ENCODE data around the gene FAM168B.
A peak's percentile ranks its signal among the peaks of the same experiment; 100 is the strongest.
"Not testable (repeated sequence)": the region's sequence is repeated elsewhere in the genome, so short reads cannot be mapped to it uniquely, and the experiment has no call there.

The FAM168B gene

GRCh38 chr2:131093006-131093695 is at the start of gene FAM168B:
Gene FAM168B, minus strand, starts transcription at chr2:131093460. Its CDS starts 10,814 bp downstream, at chr2:131082646.
- peak; percentile 60 for DNase-seq

- DNase-seq: no peak
These were observed 49.6 kb upstream of the FAM168B start for GRCh38 chr2:131142849-131143248.

GRCh38 chr2:131140581-131140980 is 47.3 kb upstream of the FAM168B start:
- DNase-seq: no peak

- DNase-seq: no peak
These were observed 39.5 kb upstream of the FAM168B start for GRCh38 chr2:131132729-131133128.

DNA sequence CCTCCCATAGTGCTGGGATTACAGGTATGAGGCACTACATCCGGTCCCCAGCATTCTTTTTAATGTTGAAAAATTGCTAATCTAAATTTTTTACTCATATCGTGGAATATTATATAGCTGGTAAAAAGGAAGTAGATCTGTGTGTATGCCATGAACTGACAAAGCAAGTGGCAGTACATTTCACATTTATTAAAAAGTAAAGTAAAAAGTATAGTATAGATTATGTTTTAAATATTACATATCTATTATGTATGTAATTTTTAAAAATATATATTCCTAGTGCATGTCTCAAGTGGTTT is 37.0 kb upstream of the FAM168B start:
- DNase-seq: no peak

- no peak for DNase-seq
These were observed 34.7 kb upstream of the FAM168B start for GRCh38 chr2:131127981-131128380.

- DNase-seq: no peak
These were observed 33.8 kb upstream of the FAM168B start for GRCh38 chr2:131127076-131127475.

DNA sequence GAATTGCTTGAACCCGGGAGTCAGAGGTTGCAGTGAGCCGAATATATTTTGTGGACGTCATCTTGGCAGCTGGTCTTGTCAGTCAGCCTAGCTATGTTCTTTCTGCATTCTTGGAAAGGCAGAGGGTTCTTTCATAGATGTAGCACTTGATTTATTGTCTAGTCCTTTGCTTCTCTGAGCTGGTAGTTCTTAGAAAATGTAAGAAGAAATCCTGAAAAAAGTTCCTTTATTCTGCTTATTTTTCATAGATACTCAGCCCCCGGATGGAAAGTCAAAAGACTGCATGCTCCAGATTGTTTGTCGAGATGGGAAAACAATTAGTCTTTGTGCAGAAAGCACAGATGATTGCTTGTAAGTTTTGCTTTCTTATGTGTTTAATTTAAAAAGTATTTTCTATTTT is 33.2 kb upstream of the FAM168B start:
- DNase-seq: no peak

GRCh38 chr2:131125195-131125757 is 32.0 kb upstream of the FAM168B start:
- DNase-seq: no peak

- no peak for DNase-seq
These were observed 29.9 kb upstream of the FAM168B start for GRCh38 chr2:131123192-131123591.

DNA sequence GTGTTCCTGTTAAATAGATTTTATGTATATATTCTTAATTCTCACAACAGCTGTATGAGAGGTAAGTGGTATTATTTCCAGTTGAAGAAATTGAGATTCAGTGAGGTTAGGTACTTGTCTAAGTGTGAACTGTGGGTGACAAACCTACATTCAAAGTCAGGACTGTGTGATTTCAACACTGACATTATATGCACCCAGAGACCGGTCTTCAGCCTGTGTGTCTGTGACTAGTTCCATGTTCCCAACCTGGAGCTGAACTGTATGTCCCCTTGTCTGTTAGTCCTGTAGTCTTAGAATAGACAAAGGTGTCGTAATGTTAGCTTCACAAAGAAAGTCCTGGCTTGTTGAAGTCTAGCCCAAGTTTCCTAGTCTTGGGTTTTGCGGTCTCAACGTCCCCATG is 29.2 kb upstream of the FAM168B start:
- no peak for DNase-seq

DNA sequence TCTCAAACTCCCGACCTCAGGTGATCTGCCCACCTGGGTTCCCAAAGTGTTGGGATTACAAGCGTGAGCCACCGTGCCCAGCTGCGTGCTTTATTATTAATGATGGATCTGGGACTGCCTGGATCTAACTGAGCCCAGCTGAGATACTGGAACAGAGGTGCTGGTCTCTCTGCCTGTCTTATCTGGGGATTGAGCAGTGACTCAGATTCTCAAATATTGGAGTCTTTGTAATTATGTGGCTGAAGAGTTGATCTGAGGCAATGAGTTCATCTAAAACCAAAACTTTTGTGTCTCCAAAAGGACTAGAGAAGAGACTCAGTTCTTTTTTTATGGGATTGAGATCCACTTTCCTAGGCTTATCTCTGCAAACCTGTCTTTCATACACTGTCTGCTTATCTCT is 28.2 kb upstream of the FAM168B start:
- no peak for DNase-seq

DNA sequence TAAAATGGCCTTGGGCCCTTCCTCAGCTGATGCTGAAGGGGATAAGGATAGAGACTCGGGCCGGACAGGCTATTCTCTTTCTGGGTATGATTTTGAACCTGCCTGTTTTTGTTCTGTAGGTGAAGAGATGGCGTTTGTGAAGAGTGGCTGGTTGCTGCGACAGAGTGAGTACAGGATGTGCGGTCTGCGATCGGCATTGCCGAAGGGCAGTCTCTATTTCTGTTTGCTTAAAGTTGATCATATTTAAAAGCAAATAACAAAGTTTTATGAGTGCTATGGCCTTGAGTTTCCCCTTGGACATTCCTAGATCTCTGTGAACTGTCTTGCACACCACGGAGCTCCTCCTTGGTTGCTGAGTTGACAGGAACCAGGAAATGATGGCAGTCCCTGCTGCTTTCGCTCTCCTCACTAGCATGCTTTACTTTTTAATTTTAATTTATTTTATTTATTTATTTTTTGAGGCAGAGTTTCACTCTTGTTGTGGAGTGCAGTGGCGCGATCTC is 27.6 kb upstream of the FAM168B start:
- no peak for DNase-seq

GRCh38 chr2:131115752-131116151 is 22.5 kb upstream of the FAM168B start:
- DNase-seq: no peak

- not testable (repeated sequence) for DNase-seq
These were observed 21.7 kb upstream of the FAM168B start for GRCh38 chr2:131114950-131115349.

GRCh38 chr2:131113566-131114227 is 20.4 kb upstream of the FAM168B start:
- no peak for DNase-seq

DNA sequence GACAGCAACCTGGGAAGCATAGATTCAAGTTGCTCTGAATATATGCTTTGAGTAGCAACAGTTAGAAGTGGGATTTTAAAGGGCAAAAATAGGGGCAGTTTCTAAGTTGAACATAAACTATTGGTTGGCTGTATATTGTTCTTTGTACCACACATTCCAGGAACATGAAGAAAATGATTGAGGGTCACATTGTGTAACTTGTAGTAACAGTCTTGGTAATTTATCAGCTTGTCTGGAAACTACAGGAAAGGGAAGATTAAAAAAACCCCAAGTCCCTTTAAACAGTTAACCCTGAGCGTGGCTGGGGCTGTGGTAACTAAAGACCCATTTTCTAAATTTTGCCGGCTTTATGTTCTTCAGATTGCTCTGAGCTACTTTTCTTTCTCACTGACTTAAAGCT is 19.3 kb upstream of the FAM168B start:
- DNase-seq: no peak

GRCh38 chr2:131105950-131106801 is 12.9 kb upstream of the FAM168B start:
- DNase-seq: no peak

DNA sequence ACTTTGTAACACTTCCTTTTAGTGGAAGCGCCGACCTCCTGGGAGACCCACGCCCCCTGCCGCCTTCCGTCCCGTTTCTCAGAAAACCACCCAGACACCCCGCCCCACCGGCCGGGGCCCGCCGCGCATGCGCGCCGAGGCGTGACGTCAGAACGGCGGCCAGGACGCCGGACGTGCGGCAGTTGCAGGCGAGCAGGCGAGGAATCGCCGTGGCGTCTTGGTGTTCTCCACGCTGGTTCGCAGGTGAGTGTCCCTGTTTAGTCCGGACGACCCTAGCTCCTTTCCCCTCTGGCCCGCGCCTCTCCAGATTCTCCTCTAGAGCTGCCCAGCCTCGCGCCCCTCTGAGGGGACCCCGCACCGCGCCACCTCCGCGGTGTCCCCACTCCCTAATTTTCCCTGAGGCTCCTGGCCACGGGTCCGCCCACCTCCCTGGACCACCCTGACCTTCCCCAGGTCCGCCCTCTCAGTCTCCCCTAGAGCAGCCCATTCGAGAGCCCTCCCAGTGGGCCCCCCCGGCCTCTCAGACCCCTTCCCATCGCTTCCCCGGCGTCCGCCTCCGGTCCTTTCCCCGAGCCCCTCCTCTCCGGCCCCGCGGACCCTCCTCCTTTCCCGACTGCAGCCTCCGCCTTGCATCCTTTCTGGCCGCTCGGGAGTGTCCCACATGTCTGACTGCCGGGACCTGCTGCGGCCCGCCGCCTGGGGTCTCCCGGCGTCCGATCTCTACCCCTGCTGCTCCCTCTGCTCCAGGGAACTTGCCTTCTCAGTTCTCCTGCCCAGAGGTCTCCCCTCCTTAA is 12.1 kb upstream of the FAM168B start, which contains the start of gene PLEKHB2:
Gene PLEKHB2 (plus strand): TSS at position 181 of the 794 bp plus-strand sequence. CDS start 15,606 bp downstream, outside the sequence.
- peak; percentile 81 for DNase-seq

DNA sequence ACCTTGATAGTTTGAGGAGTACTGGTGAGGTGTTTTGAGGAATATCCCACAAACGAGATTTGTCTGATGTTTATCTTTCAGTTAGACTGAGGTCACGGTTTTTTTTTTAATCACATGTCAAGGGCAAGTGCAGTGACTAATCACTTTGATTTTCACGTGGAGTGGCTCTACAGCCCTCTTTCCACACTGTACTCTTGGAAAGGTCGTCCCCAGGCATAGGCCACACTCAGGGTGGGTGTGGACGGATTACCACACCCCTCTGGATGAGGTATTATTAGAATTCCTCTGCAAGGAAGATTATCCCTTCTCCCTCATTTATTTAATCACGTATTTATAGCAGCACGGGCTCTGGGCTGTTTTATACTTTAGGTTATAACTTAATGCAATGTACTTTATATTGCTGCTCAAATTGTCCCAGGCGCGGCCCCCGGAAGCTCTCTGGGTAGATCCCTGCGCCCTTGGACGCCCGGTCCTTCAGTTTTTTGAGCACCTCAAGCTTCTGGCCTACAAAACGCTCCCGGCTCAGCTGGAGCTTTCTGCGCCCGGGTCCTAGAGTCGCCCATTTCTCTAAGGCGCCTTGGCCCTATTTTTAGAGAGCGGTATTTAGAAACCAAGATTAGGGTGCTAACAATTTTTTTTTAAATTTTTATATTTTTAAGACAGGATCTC is 11.4 kb upstream of the FAM168B start:
- DNase-seq: peak; percentile 81

DNA sequence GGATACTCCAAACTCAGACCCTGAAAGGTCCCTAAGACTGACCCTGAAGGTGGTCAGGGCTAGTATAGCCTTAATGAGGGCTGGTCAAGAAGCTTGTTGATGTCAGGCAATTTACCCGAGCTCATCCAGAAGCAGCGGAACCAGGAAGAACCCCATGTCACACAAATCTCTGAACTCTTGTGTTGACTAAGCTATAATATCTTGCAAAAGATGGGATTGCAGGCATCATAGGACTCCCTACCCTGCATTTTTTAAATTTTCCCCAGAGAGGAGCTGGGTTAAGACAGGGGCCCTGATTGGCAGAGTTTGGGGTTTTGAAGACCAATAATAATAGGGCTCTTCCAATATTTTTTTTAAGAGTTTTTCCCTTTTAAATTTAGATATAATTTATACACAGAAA is 9.9 kb upstream of the FAM168B start:
- no peak for DNase-seq

Measured in DMS 273 treated with DMSO at 0.1 percent for 48 hours (cell line).